SH-SY5Y (cell line): Measurements from ENCODE around the gene DRC3.

Source experiments
- GATA2 ChIP-seq: IDR thresholded peaks from 2 replicates; pipeline ENCODE4 v1.6.1; 2011; ENCODE audit warnings: mild to moderate bottlenecking, low read depth, low read length
- GATA3 ChIP-seq: IDR thresholded peaks from 2 replicates; pipeline ENCODE4 v1.6.1; 2011; ENCODE audit warnings: low read depth, mild to moderate bottlenecking, low read length, moderate library complexity

DNA sequence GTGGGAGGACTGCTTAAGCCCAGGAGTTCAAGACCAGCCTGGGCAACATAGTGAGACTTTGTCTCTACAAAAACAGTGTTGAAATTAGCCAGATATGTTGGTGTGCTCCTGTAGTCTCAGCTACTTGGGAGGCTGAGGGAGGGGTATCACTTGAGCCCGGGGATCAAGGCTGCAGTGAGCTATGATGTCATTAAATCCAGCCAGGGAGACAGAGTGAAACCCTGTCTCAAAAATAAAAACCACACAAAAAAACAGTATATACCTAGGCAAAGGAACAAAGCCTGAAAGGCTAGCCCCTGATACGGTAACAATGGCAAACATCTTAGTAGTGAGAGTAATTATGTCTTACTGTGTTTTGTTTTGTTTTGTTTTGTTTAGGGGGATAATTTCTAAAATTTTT lies 38.4 kb upstream of the DRC3 start:
- no peak for TF ChIP-seq GATA2
- TF ChIP-seq GATA3, result no peak
